Suprapubic skin (tissue), 4 donors: ENCODE data around the gene SOWAHA. TPM values are rescaled to one million over a fixed set of nuclear protein-coding genes. Genes with fewer than 3 reads are reported as not detected.

ENCODE experiments used
- DNase-seq, 2 donors: peaks; one replicate each; pipeline ENCODE4 v3.0.0-alpha.2; 2019; ENCODE audit warnings: low spot score in 2 of 2
- H3K27ac ChIP-seq: fragments of 200-600 bp; sonication (generic); one replicate; pipeline ENCODE4 v1.5.1; 2019
- H3K27me3 ChIP-seq: fragments of 200-600 bp; sonication (generic); one replicate; pipeline ENCODE4 v1.5.1; 2019
- H3K36me3 ChIP-seq: fragments of 200-600 bp; sonication (generic); one replicate; pipeline ENCODE4 v1.5.1; 2019
- H3K4me1 ChIP-seq: fragments of 200-600 bp; sonication (generic); one replicate; pipeline ENCODE4 v1.5.1; 2019
- H3K4me3 ChIP-seq: fragments of 200-600 bp; sonication (generic); one replicate; pipeline ENCODE4 v1.5.1; 2019; ENCODE audit warnings: mild to moderate bottlenecking
- H3K9me3 ChIP-seq: fragments of 200-600 bp; sonication (generic); one replicate; pipeline ENCODE4 v1.5.1; 2019
- CTCF ChIP-seq, 2 donors: fragments of 200-600 bp in 1 of 2; fragments of 450-650 bp in 1 of 2; sonication (generic) in 1 of 2; IDR thresholded peaks; one replicate each; pipeline ENCODE4 v1.5.1; 2016 to 2019; ENCODE audit warnings: antibody characterized with exemption in 2 of 2, mild to moderate bottlenecking in 1 of 2, moderate library complexity in 1 of 2
- EP300 ChIP-seq: sonication (generic); formaldehyde crosslinking; IDR thresholded peaks from one replicate; pipeline ENCODE4 v1.6.1; 2017; ENCODE audit warnings: antibody characterized with exemption
- POLR2A ChIP-seq, 2 donors: fragments of 450-650 bp; IDR thresholded peaks; one replicate each; pipeline ENCODE4 v1.6.1; 2017; ENCODE audit warnings: antibody characterized with exemption in 2 of 2, mild to moderate bottlenecking in 2 of 2, moderate library complexity in 2 of 2
- POLR2AphosphoS5 ChIP-seq, 3 donors: sonication (generic); formaldehyde crosslinking; IDR thresholded peaks; one replicate each; pipeline ENCODE4 v1.6.1; 2017; ENCODE audit warnings: antibody characterized with exemption in 3 of 3
- whole genome bisulfite sequencing: methylation state at CpG from one replicate; pipeline ENCODE4 v1.1.5; 2018; 5-methylcytosine and 5-hydroxymethylcytosine counted together
- total RNA-seq, 4 donors: library from RNA; depleted of rRNA; stranded (reverse); fragments of >200 nt; gene quantifications; one replicate each; pipeline ENCODE4 v1.1.0, GENCODE V29; 2016

SOWAHA gene
- total RNA-seq, 4 donors from 2014 or later: 0.23 to 0.93 (median 0.48) TPM; not detected in 1

- TF ChIP-seq POLR2AphosphoS5 (IDR thresholded peaks at IDR 0.05): no peak
- no peak for TF ChIP-seq POLR2A (IDR thresholded peaks at IDR 0.05)
- H3K4me1 ChIP-seq: peaks cover 26% of the 10 kb centered on the region
- no peaks in the 10 kb centered on the region for H3K36me3 ChIP-seq
- WGBS: 91% methylated on average over 3 of the region's 3 CpGs
- peaks cover 14% of the 10 kb centered on the region for H3K27me3 ChIP-seq
- no peak overlapping the region for H3K27ac ChIP-seq
- no peaks in the 10 kb centered on the region for H3K9me3 ChIP-seq
- peak in 1 of 2 donors; percentile 55 for DNase-seq
- H3K4me3 ChIP-seq: no peak overlapping the region
Observed at GRCh38 chr5:132821350-132821749, 8.2 kb downstream of the SOWAHA start.

- TF ChIP-seq CTCF (IDR thresholded peaks at IDR 0.05): no peak
- no peak for TF ChIP-seq EP300
- no peak for TF ChIP-seq POLR2AphosphoS5 (IDR thresholded peaks at IDR 0.05)
- TF ChIP-seq POLR2A (IDR thresholded peaks at IDR 0.05): no peak
- no peaks in the 10 kb centered on the region for H3K9me3 ChIP-seq
- H3K36me3 ChIP-seq: no peaks in the 10 kb centered on the region
- peaks cover 26% of the 10 kb centered on the region for H3K4me1 ChIP-seq
- peak in 1 of 2 donors; percentile 34 for DNase-seq
- H3K4me3 ChIP-seq: no peak overlapping the region
- no peak overlapping the region for H3K27ac ChIP-seq
- H3K27me3 ChIP-seq: peaks cover 15% of the 10 kb centered on the region
- WGBS: 58% methylated on average over 1 of the region's 1 CpG
Observed at GRCh38 chr5:132821791-132822190, 8.7 kb downstream of the SOWAHA start.

GRCh38 chr5:132822650-132823480, 9.8 kb downstream of the SOWAHA start:
- Histone ChIP-seq H3K4me1 (peaks cover 26% of the 10 kb centered on the region), H3K4me3 (peak overlapping the region; percentile 29), H3K27ac (no peak overlapping the region), H3K27me3 (peaks cover 15% of the 10 kb centered on the region), H3K36me3 (no peaks in the 10 kb centered on the region), H3K9me3 (no peaks in the 10 kb centered on the region)
- DNase-seq: peak in 1 of 2 donors; percentile 77
- no peak for TF ChIP-seq POLR2A (IDR thresholded peaks at IDR 0.05)
- no peak for TF ChIP-seq POLR2AphosphoS5 (IDR thresholded peaks at IDR 0.05)
- no peak for TF ChIP-seq EP300
- no peak for TF ChIP-seq CTCF (IDR thresholded peaks at IDR 0.05)
- WGBS: 63% methylated on average over 30 of the region's 68 CpGs

- Histone ChIP-seq H3K36me3 (no peaks in the 10 kb centered on the region), H3K27me3 (peaks cover 15% of the 10 kb centered on the region), H3K27ac (no peak overlapping the region), H3K9me3 (no peaks in the 10 kb centered on the region), H3K4me1 (peaks cover 26% of the 10 kb centered on the region), H3K4me3 (no peak overlapping the region)
- DNase-seq: peak in 1 of 2 donors; percentile 45
- 84% methylated on average over 4 of the region's 7 CpGs for WGBS
- TF ChIP-seq POLR2A (IDR thresholded peaks at IDR 0.05) (no peak), EP300 (no peak), CTCF (IDR thresholded peaks at IDR 0.05) (no peak), POLR2AphosphoS5 (IDR thresholded peaks at IDR 0.05) (no peak)
Observed at GRCh38 chr5:132823481-132824050, 10.5 kb downstream of the SOWAHA start.

GRCh38 chr5:132824426-132824825, 11.3 kb downstream of the SOWAHA start:
- H3K4me1 ChIP-seq: peaks cover 28% of the 10 kb centered on the region
- H3K27me3 ChIP-seq: peaks cover 15% of the 10 kb centered on the region
- no peaks in the 10 kb centered on the region for H3K36me3 ChIP-seq

More at GRCh38 chr5:132824426-132824825, 11.3 kb downstream of the SOWAHA start:
- no peak for TF ChIP-seq CTCF (IDR thresholded peaks at IDR 0.05)
- TF ChIP-seq POLR2AphosphoS5 (IDR thresholded peaks at IDR 0.05): no peak
- TF ChIP-seq POLR2A (IDR thresholded peaks at IDR 0.05): no peak
- Histone ChIP-seq H3K27ac (no peak overlapping the region), H3K4me3 (no peak overlapping the region), H3K9me3 (no peaks in the 10 kb centered on the region)
- WGBS: 94% methylated on average over 3 of the region's 3 CpGs
- peak in 1 of 2 donors; percentile 50 for DNase-seq
